Peyer's patch (tissue), 4 donors: ENCODE results near the gene STK24.

ENCODE experiments used
- POLR2A ChIP-seq, 2 donors: fragments of 450-650 bp; IDR thresholded peaks; one replicate each; pipeline ENCODE4 v1.5.1; 2017; ENCODE audit warnings: antibody characterized with exemption in 2 of 2, mild to moderate bottlenecking in 2 of 2, moderate library complexity in 2 of 2
- TF ChIP-seq, protein P1 (sequence below), 6 experiments: fragments of 450-650 bp in 4 of 6; fragments of 200-600 bp in 2 of 6; sonication (generic) in 1 of 6; IDR thresholded peaks; one replicate each; pipeline ENCODE4 v1.5.1; 2017 to 2019; ENCODE audit warnings: antibody characterized with exemption in 6 of 6, mild to moderate bottlenecking in 3 of 6, moderate library complexity in 1 of 6

DNA sequence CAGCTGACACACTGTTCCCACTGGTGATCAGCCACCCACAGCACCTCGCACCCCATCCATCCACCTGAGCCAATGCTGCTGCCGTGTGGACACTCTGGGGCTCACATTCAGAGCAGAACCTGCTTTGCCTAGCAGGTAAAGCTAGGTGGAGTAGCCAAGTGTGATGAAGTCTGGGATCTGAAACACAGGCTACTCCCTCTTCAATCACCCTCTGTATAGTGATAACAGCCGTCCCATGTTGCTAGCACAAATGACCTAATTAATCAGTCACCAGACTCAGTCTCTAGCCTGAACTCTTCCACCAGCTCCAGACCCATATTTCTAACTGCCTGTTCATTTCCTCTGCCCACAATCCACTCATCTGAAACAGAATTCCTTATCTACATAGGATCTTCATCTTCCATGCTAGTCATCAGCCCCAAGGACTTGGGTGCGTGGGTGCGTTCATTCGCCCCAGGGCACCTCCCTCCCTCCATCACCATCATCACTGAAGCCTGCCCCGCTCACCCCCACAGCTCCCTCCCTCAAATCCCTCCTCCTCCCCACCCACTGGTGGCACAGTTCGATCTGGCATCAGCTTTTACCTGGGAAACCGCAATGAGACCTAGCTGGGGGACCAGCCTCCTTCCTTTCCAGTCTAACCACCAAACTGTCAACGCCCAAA lies 19.8 kb downstream of the STK24 start:
- TF ChIP-seq, protein P1, sequence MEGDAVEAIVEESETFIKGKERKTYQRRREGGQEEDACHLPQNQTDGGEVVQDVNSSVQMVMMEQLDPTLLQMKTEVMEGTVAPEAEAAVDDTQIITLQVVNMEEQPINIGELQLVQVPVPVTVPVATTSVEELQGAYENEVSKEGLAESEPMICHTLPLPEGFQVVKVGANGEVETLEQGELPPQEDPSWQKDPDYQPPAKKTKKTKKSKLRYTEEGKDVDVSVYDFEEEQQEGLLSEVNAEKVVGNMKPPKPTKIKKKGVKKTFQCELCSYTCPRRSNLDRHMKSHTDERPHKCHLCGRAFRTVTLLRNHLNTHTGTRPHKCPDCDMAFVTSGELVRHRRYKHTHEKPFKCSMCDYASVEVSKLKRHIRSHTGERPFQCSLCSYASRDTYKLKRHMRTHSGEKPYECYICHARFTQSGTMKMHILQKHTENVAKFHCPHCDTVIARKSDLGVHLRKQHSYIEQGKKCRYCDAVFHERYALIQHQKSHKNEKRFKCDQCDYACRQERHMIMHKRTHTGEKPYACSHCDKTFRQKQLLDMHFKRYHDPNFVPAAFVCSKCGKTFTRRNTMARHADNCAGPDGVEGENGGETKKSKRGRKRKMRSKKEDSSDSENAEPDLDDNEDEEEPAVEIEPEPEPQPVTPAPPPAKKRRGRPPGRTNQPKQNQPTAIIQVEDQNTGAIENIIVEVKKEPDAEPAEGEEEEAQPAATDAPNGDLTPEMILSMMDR (IDR thresholded peaks at IDR 0.05) = peak in 4 of 6 experiments; percentile 19 to 87 (median 78)
- TF ChIP-seq POLR2A (IDR thresholded peaks at IDR 0.05) = no peak
